Transverse colon (tissue), 3 donors: ENCODE results near the gene PLIN5.

Experiments
- EP300 ChIP-seq: sonication (generic); formaldehyde crosslinking; IDR thresholded peaks from one replicate; pipeline ENCODE4 v1.6.1; 2017; ENCODE audit warnings: antibody characterized with exemption, low read depth
- POLR2A ChIP-seq: fragments of 450-650 bp; IDR thresholded peaks from one replicate; pipeline ENCODE4 v1.6.1; 2016; ENCODE audit warnings: antibody characterized with exemption, mild to moderate bottlenecking, moderate library complexity
- TF ChIP-seq, protein P1 (sequence below), 5 experiments: fragments of 200-600 bp in 3 of 5; fragments of 450-650 bp in 2 of 5; sonication (generic) in 3 of 5; IDR thresholded peaks; 1 replicate in 2 of 5; 2 replicates in 3 of 5; pipeline ENCODE4 v1.5.1; 2016 to 2017; ENCODE audit warnings: antibody characterized with exemption in 5 of 5, inconsistent platforms in 3 of 5, mild to moderate bottlenecking in 2 of 5, moderate library complexity in 1 of 5

DNA sequence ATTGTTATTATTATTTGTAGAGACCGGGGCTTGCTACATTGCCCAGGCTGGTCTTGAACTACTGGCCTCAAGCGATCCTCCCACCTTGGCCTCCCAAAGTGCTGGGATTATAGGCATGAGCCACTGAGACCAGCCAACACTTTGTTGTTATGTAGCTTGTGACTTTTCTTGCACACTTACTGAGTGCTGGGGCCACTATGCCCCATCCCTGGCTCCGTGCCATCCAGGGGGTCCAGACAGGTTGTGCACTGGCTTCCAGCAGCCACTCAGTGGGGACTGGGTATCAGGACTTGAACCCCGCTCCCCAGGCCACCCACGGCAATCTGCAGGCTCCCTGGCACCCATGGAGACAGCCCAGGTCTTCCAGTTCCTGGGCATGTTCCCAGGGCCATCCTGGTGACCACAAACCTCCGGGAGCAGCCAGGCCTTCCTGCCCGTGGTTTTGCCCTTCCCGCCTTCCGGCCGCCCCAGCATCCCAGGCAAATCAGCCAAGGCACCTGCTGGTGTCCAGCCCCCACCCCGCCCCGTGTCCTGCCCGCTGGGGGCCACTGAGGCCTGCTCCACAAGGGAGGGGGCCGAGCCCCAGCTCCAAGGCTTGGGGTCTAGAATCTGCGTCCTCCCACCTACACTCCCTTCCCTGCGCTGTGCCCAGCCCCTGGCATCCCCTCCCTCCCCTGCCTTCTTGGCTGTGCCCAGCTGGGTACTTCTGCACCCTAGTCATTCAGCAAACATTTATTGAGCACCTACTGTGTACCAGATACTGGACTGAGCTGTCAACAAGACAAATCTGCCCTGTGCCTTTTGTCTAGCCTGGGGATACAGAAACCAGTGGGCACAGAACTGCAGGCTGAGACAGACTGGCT lies 48.2 kb upstream of the PLIN5 start:
- TF ChIP-seq, protein P1, sequence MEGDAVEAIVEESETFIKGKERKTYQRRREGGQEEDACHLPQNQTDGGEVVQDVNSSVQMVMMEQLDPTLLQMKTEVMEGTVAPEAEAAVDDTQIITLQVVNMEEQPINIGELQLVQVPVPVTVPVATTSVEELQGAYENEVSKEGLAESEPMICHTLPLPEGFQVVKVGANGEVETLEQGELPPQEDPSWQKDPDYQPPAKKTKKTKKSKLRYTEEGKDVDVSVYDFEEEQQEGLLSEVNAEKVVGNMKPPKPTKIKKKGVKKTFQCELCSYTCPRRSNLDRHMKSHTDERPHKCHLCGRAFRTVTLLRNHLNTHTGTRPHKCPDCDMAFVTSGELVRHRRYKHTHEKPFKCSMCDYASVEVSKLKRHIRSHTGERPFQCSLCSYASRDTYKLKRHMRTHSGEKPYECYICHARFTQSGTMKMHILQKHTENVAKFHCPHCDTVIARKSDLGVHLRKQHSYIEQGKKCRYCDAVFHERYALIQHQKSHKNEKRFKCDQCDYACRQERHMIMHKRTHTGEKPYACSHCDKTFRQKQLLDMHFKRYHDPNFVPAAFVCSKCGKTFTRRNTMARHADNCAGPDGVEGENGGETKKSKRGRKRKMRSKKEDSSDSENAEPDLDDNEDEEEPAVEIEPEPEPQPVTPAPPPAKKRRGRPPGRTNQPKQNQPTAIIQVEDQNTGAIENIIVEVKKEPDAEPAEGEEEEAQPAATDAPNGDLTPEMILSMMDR (IDR thresholded peaks at IDR 0.05), result no peak
- TF ChIP-seq EP300 (no peak), POLR2A (no peak)
